Subcutaneous adipose tissue (tissue), 4 donors: ENCODE data around the gene SLC2A1. TPM values are rescaled to one million over a fixed set of nuclear protein-coding genes. Genes with fewer than 3 reads are reported as not detected.

Experiments used
- CTCF ChIP-seq: fragments of 450-650 bp; IDR thresholded peaks from one replicate; pipeline ENCODE4 v1.5.1; 2016; ENCODE audit warnings: low read depth, mild to moderate bottlenecking, control low read depth, antibody characterized with exemption, moderate library complexity
- total RNA-seq, 4 donors: library from RNA; depleted of rRNA; stranded (reverse); fragments of >200 nt; gene quantifications; one replicate each; pipeline ENCODE4 v1.1.0, GENCODE V29; 2016

SLC2A1 gene
- total RNA-seq, 4 donors from 2014 or later = 10.0 to 24.1 (median 20.6) TPM

GRCh38 chr1:42963378-42964043 is 4.8 kb upstream of the SLC2A1 start:
- no peak for TF ChIP-seq CTCF

GRCh38 chr1:42962641-42963377 is 4.1 kb upstream of the SLC2A1 start:
- TF ChIP-seq CTCF = no peak

GRCh38 chr1:42961312-42962091 is 2.8 kb upstream of the SLC2A1 start:
- TF ChIP-seq CTCF = no peak

GRCh38 chr1:42960566-42961311 is 2.1 kb upstream of the SLC2A1 start:
- no peak for TF ChIP-seq CTCF

GRCh38 chr1:42960122-42960390 is 1.4 kb upstream of the SLC2A1 start:
- no peak for TF ChIP-seq CTCF

GRCh38 chr1:42957880-42958487 is 684 bp downstream of the SLC2A1 start:
- TF ChIP-seq CTCF = no peak
